ENCODE results near the gene KDM2B. TPM values are rescaled to one million over a fixed set of nuclear protein-coding genes. Genes with fewer than 3 reads are reported as not detected.

The KDM2B gene
- total RNA-seq, 1 donor from 2014 or later: 22.0 TPM

GRCh38 chr12:121466794-121467637 lies 113.8 kb downstream of the KDM2B start:
- DNase-seq (ENCODE audit: low read depth): peak; percentile 89

- peak; percentile 30 for DNase-seq (ENCODE audit: low read depth)
Measured at GRCh38 chr12:121465921-121466793, 114.7 kb downstream of the KDM2B start.

GRCh38 chr12:121464331-121464730 lies 116.5 kb downstream of the KDM2B start:
- DNase-seq (ENCODE audit: low read depth): no peak

GRCh38 chr12:121461048-121461447 lies 119.8 kb downstream of the KDM2B start:
- peak; percentile 41 for DNase-seq (ENCODE audit: low read depth)

- no peak for DNase-seq (ENCODE audit: low read depth)
Measured at GRCh38 chr12:121456551-121456950, 124.3 kb downstream of the KDM2B start.

GRCh38 chr12:121455766-121456420 lies 124.9 kb downstream of the KDM2B start:
- no peak for DNase-seq (ENCODE audit: low read depth)

GRCh38 chr12:121454921-121455320 lies 125.9 kb downstream of the KDM2B start:
- no peak for DNase-seq (ENCODE audit: low read depth)

GRCh38 chr12:121453629-121454028 lies 127.2 kb downstream of the KDM2B start:
- no peak for DNase-seq (ENCODE audit: low read depth)

GRCh38 chr12:121452985-121453360 lies 127.8 kb downstream of the KDM2B start:
- DNase-seq (ENCODE audit: low read depth): no peak

GRCh38 chr12:121452340-121452984 lies 128.4 kb downstream of the KDM2B start:
- no peak for DNase-seq (ENCODE audit: low read depth)

GRCh38 chr12:121451961-121452339 lies 128.9 kb downstream of the KDM2B start:
- no peak for DNase-seq (ENCODE audit: low read depth)

GRCh38 chr12:121448771-121449315 lies 132.0 kb downstream of the KDM2B start:
- DNase-seq (ENCODE audit: low read depth): no peak

GRCh38 chr12:121446750-121447149 lies 134.1 kb downstream of the KDM2B start:
- no peak for DNase-seq (ENCODE audit: low read depth)

- DNase-seq (ENCODE audit: low read depth): no peak
Measured at GRCh38 chr12:121444842-121445202, 136.0 kb downstream of the KDM2B start.

- DNase-seq (ENCODE audit: low read depth): no peak
Measured at GRCh38 chr12:121443911-121444841, 136.6 kb downstream of the KDM2B start.

- peak; percentile 81 for DNase-seq (ENCODE audit: low read depth)
Measured at GRCh38 chr12:121443193-121443870, 137.5 kb downstream of the KDM2B start.

GRCh38 chr12:121442028-121442948 lies 138.5 kb downstream of the KDM2B start:
- DNase-seq (ENCODE audit: low read depth): no peak

- no peak for DNase-seq (ENCODE audit: low read depth)
Measured at GRCh38 chr12:121441555-121441954, 139.3 kb downstream of the KDM2B start.

Measured in myocyte (in vitro differentiated cells).